Stimulated activated CD4-positive, alpha-beta T cell treated with anti-CD3 and anti-CD28 coated beads, Interleukin-1b, Interleukin-23, amount 100 ng/mL, for 48 hours (primary cell): ENCODE results near the gene IFRD2.
"Not testable (repeated sequence)": the region's sequence is repeated elsewhere in the genome, so short reads cannot be mapped to it uniquely, and the experiment has no call there.

Experiments
- DNase-seq: peaks from one replicate; pipeline ENCODE4 v3.0.0-alpha.2; 2020

IFRD2 gene

DNA sequence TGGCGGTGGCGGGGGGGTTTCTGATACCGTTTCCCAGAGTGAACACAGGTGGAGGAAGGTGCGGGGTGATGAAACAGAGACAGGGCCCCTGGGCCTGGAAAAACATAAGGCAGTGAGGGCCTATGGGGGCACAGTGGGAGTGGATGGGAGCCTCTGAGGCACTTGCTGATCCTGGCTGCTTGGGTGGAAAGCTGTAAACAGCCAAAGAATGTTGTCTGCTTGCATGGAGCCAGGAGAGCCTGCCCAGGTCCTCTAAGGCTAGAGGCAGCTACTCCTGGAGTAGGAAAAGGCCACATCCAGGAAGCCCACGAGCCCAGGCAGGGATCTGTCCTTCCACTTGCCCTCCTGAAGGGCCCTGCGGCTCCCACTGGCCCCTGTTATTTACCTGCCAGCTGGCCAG is 26.2 kb downstream of the IFRD2 start:
- no peak for DNase-seq

DNA sequence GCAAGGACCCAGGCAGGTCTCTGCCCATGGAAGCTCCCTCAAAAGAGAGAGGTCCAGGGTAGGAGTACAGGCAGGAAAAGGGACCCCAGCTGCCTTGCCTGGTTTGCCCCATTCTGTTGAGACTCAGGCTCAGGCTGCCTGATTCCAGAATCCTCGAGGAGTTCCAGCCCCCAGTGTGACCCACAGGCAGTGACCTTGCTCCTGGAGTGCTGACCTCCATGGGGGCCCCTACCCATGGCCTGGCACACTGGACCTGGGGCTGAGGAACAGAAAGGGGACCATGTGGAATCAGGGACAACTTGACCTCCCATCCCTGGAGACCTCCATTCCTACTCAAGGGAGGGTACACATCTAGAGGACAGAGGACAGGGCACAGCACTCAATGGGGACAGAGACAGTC is 26.7 kb downstream of the IFRD2 start:
- DNase-seq = no peak

DNA sequence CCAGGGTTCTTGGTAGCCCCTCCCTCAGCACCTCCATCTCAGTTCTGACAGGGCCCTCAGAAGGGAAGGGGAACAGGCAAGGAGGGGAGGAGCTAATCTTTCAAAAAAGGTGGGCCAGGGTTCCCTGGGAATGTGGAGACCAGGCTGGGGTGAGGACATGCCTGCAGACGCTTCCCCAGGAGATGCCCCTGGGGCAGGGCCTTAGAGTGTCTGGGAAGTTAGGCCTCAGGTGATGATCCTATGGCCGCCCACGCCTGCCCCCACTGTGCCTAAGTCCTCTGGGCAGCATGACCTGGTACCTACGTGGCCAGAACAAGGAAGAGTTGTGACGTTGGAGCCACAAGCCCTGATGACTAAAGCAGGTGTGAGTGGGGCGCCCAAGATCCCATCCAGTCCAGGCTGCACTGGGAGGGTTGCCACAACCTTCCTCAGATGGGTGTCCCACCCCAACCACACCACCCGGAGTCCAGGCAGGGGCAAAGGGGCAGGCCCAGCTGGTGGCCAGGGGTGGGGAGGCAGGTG is 27.2 kb downstream of the IFRD2 start:
- DNase-seq = no peak

DNA sequence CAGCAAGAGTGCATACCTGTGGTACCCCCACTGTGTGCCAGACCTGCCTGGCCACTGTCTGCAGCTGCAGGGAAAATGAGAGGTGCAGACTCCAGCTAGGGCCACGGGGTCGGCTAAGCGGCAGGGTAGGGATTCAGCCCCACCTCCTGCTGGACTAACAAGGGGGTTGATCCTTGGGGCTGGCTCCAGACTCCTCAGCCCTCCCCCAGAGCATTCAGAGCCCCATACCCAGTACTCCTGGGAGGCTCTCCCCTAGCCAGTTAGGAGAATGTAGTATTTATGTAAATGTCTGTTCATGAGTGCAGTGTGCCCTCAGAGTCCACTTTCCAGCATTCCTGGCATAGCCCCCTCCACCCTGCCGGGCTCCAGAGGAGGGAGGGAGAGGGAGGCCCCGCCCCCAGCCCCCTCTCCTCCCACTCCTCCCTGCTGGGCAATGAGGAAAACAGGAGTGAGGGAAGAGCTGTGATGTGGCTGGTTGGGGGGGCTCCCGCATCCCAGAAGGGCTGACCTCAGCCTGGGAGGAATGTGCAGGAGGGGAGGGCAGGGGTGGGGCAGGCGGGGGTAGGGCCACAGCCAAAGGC is 27.8 kb downstream of the IFRD2 start:
- DNase-seq = no peak

DNA sequence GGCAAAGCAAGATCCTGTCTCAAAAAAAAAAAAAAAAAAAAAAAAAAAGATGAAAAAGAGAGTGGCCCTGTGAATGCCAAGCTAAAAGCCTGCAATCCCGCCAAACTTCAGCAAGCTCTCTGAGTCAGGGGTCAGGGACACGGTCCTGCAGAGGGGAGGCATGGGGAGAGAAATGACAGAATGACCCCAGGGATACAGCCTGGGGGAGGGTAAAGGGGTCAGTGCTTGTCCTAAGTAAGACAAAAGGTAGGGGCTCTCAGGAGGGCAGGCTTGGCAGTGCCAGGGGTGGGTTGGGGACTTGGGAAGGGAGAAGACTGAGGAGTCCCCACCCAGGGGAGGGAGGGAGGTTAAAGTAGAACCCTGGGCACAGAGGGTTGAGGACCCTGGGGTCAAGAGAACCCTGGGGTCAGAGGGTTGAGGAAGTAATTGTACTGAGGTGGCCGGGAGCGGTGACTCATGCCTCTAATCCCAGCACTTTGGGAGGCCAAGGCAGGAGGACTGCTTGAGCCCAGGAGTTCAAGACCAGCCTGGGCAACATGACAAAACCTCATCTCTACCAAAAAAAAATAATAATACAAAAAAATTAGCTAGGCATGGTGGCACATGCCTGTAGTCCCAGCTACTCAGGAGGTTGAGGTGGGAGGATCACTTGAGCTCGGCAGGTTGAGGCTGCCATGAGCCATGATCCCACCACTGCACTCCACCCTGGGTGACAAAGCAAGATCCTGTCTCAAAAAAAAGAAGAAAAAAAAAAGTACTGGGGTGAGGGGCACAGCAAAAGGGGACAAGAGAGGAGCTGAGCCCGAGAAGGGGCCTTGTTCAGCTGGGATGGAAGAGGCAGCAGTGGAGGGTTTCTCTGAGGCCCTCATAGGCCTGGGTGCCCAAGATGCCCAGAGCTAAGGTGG is 28.5 kb downstream of the IFRD2 start:
- DNase-seq = no peak

DNA sequence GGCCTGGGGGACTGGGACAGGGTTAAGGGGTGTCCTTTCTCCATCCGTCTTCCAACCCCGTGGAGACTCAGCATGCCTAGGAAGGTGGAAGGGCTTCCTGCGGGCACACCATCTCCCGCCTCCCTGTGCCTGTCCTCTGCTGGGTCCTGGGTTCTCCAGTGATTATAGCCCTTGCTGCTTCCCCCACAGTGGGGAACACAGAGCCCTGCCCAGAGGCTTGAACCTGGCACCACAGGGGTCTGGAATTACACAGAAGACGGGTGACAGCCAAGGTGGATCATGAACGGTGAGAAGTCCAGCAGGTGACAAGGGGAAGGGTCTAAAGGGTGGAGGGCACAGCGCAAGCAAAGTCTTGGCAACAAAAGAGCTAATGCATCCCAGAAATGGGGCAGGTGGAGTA is 29.5 kb downstream of the IFRD2 start:
- DNase-seq = no peak

DNA sequence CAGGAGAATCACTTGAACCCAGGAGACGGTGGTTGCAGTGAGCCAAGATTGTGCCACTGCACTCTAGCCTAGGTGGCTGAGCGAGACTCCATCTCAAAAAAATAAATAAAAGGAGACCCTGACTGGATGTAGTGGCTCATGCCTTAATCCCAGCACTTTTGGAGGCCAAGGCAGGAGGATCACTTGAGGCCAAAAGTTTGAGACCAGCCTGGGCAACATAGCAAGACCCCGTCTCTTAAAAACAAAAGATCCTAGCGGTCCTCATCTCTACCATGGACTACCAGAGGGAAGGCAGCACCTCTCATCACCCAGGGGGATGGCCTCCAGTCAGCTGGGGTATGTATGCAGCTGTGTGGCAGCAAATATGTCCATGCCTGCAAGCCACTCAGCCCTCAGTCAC is 30.0 kb downstream of the IFRD2 start:
- DNase-seq = not testable (repeated sequence)

DNA sequence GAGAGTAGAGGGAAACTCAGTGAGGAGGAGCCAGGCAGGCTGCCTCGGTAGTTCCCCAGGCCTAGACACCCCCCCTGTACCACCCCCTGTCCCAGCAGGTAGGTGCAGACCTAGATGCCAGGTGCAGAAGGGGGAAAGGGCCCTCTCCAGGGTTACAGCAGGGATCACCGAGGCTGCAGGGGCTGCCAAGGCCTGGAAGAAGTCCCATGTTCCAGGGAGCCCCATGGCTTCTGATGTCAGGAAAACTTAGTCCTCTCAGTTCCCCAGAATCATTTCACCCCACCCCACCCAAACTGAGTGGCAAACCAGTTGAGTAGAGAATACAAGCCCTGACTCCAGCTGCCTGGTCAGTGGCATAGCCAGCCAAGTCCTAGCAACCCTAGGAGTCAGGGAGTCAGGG is 30.7 kb downstream of the IFRD2 start:
- no peak for DNase-seq

DNA sequence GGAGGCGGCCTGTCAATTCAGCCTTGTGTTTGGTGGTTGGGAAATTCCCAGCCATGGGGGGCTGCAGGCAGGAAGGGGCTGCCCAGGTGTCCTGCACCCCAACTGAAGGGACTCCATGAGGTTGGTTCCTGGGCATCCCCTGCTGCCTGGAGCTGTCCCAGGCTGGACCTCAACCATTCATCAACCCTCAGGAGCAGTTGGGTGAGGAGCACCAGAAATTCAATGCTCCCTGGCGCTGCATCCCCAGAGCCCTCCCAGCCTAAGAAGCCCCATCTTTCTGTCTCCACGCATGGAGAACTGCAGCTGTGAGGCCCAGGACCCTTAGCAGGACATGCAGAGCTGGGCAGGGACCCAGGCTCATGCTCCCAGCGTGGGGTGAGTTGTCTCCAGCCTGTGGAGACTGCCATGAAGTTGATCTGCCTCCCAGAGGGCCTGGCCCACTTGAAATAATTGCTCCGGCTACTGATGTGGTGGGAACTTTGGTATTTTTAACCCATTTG is 31.2 kb downstream of the IFRD2 start:
- DNase-seq = no peak

DNA sequence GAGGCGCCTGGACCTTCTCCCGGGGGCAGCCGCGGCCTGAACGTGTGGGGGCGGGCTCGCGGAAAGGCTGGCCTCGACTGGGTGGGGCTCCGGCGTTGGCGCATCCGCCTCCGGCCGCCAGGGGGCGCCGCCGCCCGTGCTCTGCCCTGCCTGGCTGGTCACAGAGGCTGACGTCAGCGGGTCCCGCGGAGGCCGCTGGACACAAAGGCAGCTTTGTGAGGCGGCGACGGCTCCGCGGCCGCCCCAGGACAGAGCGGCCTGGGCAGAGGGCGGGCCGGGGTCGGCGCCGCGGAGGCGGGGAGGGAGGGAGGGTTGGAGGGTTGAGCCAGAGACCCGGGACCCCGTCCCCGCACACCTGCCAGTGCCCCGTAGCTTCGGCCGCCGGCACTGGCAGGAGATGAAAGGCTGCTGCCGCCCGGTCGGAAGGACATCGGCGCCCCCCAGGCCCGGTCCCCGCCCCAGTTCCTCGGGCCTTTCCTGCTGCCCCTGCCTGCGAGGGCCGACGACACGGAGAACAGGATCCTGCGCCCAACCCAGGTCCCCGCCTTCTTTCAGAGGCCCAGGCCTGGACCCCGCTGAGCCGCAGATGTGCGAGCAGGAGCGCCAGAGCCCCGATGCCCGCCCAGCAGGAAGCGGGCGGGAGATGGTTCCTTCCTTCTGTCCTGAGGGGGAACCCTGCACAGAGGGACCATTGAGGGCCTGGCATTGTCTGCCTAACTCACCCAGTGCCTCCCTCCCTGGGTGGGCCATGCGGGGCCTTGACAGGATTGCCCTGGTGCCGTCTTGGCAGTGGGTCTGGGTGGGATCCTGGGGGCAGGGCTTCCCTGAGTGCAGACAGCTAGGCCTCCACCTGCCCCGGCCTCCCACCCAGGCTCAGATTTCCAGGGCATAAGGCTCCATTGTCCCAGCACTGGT is 31.9 kb downstream of the IFRD2 start:
- DNase-seq = peak; percentile 84

DNA sequence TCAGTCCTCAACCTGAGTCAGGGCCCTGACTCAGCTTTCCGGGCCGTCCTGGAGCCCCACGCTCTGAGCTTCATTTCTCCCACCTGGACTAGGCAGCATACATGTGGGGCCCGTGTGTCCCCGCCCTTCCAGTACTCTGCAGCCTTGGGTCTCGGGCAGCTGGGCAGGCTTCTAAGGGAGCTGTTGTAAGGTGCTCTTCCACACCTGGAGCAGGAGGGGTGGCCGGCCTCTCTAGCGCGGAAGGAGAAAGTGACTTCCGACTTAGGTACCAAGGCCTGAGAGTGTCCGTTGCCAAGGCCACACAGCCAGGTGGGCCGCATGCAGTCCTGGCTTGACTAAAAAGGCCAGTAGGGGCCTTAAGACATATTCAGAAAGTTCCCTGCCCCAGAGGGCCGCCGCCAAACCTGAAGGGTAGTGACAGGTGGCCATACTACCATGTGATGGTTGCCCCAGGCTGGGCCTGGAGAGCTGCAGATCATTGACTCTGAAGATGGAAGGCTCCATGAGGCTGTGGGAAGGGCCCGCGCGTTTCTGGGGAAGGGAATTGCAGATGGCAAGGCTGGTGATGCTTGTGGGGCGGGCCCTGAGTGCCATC is 32.7 kb downstream of the IFRD2 start:
- DNase-seq = no peak

DNA sequence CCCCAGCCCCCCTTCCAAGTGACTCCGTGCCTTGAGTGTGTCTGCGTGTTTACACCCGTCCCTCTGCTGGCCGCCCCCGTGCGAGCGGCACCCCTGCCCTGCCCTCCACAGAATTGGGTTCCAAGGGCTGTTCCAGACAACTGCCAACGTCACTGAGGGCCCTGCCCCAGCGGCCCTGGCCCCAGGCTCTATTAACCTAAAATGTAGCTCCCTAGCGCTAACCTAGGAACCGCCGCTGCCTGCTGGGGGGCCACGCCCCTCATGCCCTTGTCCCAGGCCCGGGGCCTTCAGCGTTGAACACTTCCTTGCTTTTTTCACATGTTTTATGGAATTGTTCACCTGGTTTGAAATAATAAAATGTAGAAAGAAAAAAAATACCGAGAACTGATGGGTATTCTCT is 33.2 kb downstream of the IFRD2 start:
- DNase-seq = no peak

DNA sequence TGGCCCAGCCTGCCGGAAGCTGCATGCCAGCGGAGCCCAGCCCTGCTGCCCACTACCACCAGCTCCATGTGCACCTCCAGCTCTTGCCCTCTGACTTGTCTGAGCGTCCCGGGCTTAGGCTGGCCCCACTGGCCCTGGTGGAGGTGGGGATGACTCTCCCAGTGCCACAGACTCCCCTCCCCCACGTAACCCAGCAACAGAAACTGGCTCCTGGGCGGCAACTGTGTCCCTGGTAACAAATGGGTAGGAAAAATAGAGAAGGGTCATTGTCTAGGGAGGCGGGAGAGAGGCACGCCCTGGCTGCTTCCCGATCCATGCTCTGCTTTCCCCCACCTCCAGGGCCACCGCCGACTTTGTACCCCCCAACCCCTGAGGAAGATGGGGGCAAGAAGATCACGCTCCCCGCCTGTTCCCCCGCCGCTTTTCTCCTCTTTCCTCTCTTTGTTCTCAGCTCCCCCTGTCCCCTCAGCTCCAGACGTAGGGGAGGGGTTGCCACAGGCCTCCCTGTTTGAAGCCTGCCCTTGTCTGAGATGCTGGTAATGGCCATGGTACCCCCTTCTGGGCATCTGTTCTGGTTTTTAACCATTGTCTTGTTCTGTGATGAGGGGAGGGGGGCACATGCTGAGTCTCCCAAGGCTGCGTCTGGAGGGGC is 34.1 kb downstream of the IFRD2 start:
- no peak for DNase-seq

DNA sequence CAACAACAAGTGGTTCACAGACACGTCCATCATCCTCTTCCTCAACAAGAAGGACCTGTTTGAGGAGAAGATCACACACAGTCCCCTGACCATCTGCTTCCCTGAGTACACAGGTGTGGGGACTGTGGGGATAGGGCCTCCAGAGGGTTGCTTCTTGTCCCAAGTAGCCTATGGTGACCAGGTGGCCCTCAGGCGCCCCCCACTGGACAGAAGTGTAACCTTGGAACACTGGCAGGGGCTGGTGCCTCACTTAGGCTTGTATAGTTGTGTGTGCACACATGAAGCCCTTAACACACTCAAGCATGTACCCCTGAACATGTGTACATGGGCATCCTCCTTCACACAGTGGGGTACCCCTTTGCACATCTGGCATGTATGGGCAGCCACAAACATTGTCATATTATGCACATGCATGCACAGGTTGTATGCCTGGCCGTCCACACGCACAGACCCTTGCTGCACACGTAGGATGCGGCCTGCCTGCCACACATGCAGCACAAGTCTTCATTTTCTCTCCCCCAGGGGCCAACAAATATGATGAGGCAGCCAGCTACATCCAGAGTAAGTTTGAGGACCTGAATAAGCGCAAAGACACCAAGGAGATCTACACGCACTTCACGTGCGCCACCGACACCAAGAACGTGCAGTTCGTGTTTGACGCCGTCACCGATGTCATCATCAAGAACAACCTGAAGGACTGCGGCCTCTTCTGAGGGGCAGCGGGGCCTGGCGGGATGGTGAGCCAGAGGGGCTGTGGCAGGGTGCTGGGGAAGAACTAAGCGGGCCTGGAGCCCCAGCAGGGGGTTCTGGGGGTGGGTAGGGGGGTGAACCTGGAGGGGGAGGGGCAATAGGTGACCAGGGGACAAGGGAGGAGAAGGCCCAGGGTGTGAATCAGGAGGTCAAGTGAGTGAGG is 35.0 kb downstream of the IFRD2 start:
- peak; percentile 43 for DNase-seq

DNA sequence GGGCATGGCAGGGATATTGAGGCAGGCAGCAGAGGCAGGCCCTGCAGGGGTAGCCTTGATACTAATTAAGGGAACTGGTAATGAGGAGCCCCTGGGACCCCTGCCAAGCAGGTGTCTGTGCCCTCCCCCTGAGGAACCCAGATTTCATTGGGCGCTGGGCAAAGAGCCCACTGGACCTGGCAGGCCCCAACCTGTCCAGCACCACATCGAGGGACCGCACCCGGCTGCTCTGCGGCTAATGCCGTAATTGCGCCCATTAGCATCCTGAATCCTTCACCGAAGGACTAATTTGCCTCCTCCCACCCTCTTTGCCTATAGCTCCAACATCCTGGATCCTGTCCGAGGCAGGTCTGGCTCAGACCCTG is 37.0 kb downstream of the IFRD2 start:
- no peak for DNase-seq

DNA sequence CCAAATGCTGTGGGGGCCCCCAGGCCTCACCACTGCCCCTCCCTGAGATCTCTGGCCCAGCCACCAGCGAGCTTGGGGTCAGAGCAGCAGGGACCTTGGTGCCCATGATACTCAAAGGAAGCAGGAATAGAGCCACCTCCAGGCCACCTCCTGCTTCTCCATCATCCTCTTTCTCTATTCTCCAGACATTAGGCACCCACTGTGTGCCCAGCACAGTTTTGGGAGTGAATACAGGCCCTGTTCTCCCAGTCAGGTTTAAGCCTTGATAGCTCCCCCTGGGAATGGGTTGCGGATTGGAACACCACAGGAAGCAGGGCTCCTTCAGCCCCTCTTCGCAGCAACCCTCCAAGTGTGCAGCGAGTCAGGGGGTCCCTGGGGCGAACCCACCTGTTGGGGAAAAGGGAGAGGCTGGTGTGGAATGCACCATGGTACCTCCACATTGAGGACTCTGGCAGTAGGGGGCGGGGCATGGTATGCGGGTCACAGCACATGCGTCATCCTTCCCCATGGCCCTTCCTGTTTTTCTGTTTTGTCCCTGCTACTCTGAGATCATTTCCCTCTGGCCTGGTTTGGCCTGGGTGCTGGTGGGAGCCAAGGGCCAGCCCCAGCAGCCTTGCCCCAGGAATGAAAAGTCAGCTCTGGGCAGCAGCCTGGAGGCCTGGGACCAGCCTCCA is 37.5 kb downstream of the IFRD2 start:
- no peak for DNase-seq

DNA sequence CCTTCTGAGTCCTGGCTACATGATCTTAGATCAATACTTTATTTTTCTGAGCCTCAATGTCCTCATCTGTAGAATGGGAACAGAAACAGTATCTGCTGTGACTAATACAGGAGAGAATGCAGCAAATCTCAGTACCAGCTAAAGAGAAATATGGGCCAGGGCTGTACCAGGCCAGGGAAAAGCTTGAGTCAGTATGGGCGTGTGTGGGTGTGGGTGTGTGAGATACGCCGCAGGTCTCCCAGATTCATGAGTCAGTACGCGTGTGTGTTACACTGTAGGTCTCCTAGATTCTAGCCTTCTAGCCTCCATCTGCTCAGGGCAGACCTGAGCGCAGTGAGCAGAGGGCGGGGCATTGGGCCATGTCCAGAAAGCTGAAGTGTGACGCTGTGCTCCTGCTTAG is 41.0 kb downstream of the IFRD2 start:
- DNase-seq = peak; percentile 73

DNA sequence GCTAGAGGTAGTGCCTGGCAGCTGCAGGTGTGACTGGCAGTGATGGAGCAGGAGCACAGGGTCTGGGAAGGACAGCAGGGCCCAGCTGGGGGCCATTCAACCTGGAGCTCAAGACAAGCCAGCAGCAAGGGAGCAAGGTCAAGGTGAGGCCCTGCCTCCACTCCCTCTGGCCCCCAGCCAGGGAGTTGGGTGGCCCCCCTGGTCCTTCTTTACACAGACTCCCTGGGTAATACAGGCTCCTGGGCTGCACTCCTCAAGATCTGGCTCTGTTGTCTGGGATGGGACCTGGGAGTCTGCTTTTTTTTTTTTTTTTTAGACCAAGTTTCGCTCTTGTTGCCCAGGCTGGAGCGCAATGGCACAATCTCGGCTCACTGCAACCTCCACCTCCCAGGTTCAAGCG is 41.7 kb downstream of the IFRD2 start:
- no peak for DNase-seq

DNA sequence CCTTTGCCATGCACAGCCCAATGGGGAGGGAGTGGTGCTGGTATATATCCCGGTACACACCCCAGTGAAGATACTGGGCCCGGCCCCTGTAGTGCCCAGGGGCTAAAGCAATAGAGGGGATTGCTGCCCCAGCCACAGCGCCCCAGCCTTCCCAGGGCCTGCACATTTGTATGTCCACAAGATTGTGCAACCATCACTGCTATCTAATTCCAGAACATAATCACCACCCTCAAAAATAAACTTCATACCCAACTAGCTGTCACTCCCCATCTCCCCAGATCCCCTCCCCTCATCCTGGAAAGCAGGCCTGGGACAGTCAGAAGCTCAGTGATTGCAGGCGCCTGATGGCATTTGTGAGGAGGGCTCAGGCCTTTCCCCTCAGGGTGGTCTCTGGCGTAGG is 42.8 kb downstream of the IFRD2 start:
- no peak for DNase-seq

DNA sequence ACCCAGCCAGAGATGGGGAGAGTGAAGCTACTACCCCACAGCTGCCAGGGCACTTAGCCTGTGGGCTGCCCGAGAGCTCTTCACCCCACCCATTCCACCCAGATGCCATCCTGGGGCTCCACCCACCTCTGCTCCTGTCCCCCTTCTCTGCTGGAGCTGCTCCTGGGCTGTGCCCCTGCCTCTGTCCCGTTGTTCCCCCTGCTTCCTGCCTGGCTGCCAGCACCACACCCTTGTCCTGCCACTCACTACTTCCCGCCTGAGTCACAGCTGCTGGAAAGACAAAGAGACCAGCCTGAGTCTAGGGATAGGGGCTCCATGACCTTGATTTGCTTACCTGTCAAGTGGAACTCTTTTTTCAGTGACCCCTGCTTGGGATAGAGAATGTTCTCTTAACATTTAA is 43.8 kb downstream of the IFRD2 start:
- DNase-seq = no peak
